Measurements from ENCODE around the gene ZDHHC11B. TPM values are rescaled to one million over a fixed set of nuclear protein-coding genes. Genes with fewer than 3 reads are reported as not detected.

ZDHHC11B gene
- total and polyA plus RNA-seq, 2 experiments from 2014 or later: not detected

DNA sequence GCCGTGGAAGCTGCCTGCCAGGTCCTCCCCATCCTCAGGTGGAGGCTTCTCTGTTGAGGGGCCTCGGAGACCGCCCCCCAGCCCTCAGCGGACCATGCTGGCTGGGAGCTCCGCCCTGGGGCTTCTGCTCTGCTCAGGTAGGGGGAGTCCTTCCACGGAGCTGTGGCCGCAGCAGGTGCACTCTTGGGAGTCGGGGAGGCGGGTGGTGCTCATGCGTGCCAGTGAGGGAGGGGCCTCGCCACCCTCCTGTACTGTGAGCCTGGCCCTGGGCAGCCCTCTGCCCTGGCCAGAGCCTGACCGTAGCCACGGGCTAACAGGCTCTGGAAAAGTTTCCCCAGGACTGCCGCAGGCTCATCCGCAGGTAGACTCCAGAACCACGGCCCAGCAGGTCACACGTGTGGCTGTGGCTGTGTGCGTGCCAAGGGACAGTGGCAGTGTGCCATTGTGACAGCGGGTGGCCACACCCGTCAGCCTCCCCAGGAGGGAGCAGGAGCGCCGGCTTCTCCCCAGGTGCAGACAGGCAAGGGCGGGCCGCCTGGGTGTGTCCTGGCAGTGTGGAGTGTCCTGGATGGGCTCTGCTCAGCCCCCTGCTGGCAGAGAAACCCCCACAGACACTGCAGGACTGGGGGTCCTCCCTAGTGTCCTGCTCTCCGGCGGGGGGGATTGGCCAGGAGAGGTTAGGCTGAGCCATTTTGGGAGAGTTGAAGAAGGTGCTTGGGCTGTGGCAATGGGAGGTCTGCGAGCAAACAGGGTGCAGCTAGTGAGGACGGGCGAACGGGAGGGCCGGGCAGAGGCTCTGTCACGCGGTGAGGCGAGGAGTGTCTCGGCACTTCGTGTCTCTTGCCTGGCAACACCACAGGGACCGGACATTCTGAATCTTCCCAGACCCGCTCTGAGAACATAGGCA, 120.8 kb downstream of the ZDHHC11B start:
- H3K9me2 ChIP-seq (ENCODE audit: insufficient read depth): no peaks in the 10 kb centered on the region
- no peak overlapping the region for H3K9ac ChIP-seq
- H3K9me3 ChIP-seq (ENCODE audit: low read depth): no peaks in the 10 kb centered on the region
- no peak overlapping the region for H3K4me2 ChIP-seq (ENCODE audit: unreplicated experiment)
- no peak overlapping the region for H2AFZ ChIP-seq
- no peaks in the 10 kb centered on the region for H3K79me2 ChIP-seq (ENCODE audit: insufficient read depth)
- H3K4me3 ChIP-seq: no peak overlapping the region
- in situ Hi-C loops (cut with MboI): loop anchor here (10.0 to 25.0 kb wide), 2 partner anchors 241 to 499 kb away; no protein-coding TSS in a partner anchor
- H3K36me3 ChIP-seq (ENCODE audit: low read depth): no peaks in the 10 kb centered on the region
- TF ChIP-seq EZH2 (IDR thresholded peaks at IDR 0.05; ENCODE audit: insufficient read depth, poor library complexity, severe bottlenecking): no peak
- no peak for TF ChIP-seq EZH2phosphoT487 (IDR thresholded peaks at IDR 0.05; ENCODE audit: insufficient read depth, low read depth)
- WGBS, 2 experiments (ENCODE audit: low coverage in 1 of 2, low lambda C conversion rate in 2 of 2, missing lambda C conversion rate in 2 of 2): 93 to 95% methylated on average over 36 to 38 of the region's 38 CpGs
- H3F3A ChIP-seq (ENCODE audit: insufficient read depth): no peaks in the 10 kb centered on the region
- H3K27me3 ChIP-seq (replicated peaks; ENCODE audit: insufficient read depth): no peaks in the 10 kb centered on the region
- DNase-seq: no peak
- H4K20me1 ChIP-seq (ENCODE audit: insufficient read depth): no peaks in the 10 kb centered on the region
- H3K4me1 ChIP-seq (ENCODE audit: insufficient read depth): no peaks in the 10 kb centered on the region
- no peak overlapping the region for H3K27ac ChIP-seq

DNA sequence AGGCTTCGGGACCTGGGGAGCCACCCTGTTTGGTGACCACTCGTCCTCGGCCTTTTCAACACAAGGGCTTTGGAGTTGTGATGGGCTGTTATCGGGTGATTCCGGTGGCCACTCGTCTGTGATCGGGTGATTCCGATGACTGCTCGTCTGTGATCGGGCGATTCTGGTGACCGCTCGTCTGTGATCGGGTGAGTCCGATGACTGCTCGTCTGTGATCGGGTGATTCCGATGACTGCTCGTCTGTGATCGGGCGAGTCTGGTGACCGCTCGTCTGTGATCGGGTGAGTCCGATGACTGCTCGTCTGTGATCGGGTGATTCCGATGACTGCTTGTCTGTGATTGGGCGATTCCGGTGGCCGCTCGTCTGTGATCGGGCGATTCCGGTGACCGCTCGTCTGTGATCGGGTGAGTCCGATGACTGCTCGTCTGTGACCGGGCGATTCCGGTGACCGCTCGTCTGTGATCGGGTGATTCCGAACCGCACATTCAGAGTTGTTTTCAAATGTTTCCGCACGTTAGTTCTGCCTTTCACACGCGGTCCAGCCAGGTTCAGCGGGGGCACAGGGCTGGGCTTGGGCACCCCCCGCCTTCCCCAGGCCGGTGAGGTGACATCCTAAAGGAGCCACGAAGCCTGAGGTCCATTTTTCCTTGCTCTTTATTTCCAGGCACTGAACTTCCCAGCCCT, 121.6 kb downstream of the ZDHHC11B start:
- Histone ChIP-seq H3K9me3 (ENCODE audit: low read depth) (no peaks in the 10 kb centered on the region), H3K4me3 (no peak overlapping the region), H3K4me1 (ENCODE audit: insufficient read depth) (no peaks in the 10 kb centered on the region), H3F3A (ENCODE audit: insufficient read depth) (no peaks in the 10 kb centered on the region), H3K9ac (no peak overlapping the region), H3K9me2 (ENCODE audit: insufficient read depth) (no peaks in the 10 kb centered on the region), H3K79me2 (ENCODE audit: insufficient read depth) (no peaks in the 10 kb centered on the region), H3K27me3 (replicated peaks; ENCODE audit: insufficient read depth) (no peaks in the 10 kb centered on the region), H3K36me3 (ENCODE audit: low read depth) (no peaks in the 10 kb centered on the region), H3K27ac (no peak overlapping the region), H3K4me2 (ENCODE audit: unreplicated experiment) (no peak overlapping the region), H4K20me1 (ENCODE audit: insufficient read depth) (no peaks in the 10 kb centered on the region), H2AFZ (no peak overlapping the region)
- WGBS, 2 experiments (ENCODE audit: low coverage in 1 of 2, low lambda C conversion rate in 2 of 2, missing lambda C conversion rate in 2 of 2): 97 to 99% methylated on average over 37 to 56 of the region's 56 CpGs
- DNase-seq: no peak
- TF ChIP-seq EZH2phosphoT487 (IDR thresholded peaks at IDR 0.05; ENCODE audit: insufficient read depth, low read depth): no peak
- no peak for TF ChIP-seq EZH2 (IDR thresholded peaks at IDR 0.05; ENCODE audit: insufficient read depth, poor library complexity, severe bottlenecking)
- in situ Hi-C loops (cut with MboI): loop anchor here (10.0 to 25.0 kb wide), 2 partner anchors 242 to 499 kb away; no protein-coding TSS in a partner anchor

- Histone ChIP-seq H3K27ac (no peak overlapping the region), H3K9ac (no peak overlapping the region), H3K9me2 (ENCODE audit: insufficient read depth) (no peaks in the 10 kb centered on the region), H3K4me3 (no peak overlapping the region), H3K9me3 (ENCODE audit: low read depth) (no peaks in the 10 kb centered on the region), H3K79me2 (ENCODE audit: insufficient read depth) (no peaks in the 10 kb centered on the region), H3K36me3 (ENCODE audit: low read depth) (no peaks in the 10 kb centered on the region), H3F3A (ENCODE audit: insufficient read depth) (no peaks in the 10 kb centered on the region), H3K27me3 (replicated peaks; ENCODE audit: insufficient read depth) (no peaks in the 10 kb centered on the region), H4K20me1 (ENCODE audit: insufficient read depth) (no peaks in the 10 kb centered on the region), H2AFZ (no peak overlapping the region), H3K4me1 (ENCODE audit: insufficient read depth) (no peaks in the 10 kb centered on the region), H3K4me2 (ENCODE audit: unreplicated experiment) (no peak overlapping the region)
- TF ChIP-seq EZH2 (IDR thresholded peaks at IDR 0.05; ENCODE audit: insufficient read depth, poor library complexity, severe bottlenecking): no peak
- no peak for TF ChIP-seq EZH2phosphoT487 (IDR thresholded peaks at IDR 0.05; ENCODE audit: insufficient read depth, low read depth)
- in situ Hi-C loops (cut with MboI): loop anchor here (10.0 to 25.0 kb wide), 2 partner anchors 243 to 500 kb away; no protein-coding TSS in a partner anchor
- 97% methylated on average over 34 to 53 of the region's 53 CpGs for WGBS, 2 experiments (ENCODE audit: low coverage in 1 of 2, low lambda C conversion rate in 2 of 2, missing lambda C conversion rate in 2 of 2)
- no peak for DNase-seq
Measured at GRCh38 chr5:661891-662750, 122.4 kb downstream of the ZDHHC11B start.
